ENCODE data around the gene ZP3.

Gene ZP3

DNA sequence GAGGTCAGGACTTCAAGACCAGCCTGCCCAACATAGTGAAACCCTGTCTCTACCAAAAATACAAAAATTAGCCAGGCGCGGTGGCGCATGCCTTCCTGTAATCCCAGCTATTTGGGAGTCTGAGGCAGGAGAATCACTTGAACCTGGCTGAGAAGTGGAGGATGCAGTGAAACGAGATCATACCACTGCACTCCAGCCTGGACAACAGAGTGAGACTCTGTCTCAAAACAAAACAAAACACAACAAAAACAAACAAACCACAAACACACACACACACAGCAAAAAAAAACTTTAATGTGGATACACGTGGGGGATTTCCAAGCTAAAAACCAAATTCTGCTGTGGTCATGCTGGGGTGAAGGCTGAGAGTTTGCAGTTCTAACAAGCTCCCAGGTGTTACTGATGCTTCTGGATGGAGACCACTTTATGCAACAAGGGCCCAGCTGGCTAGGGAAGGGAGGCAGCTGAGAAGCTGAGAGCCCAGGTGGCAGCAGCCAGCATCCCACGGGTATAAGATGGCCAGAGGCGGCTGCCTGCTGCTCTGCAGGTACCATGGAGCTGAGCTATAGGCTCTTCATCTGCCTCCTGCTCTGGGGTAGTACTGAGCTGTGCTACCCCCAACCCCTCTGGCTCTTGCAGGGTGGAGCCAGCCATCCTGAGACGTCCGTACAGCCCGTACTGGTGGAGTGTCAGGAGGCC is at the start of gene ZP3:
ZP3 (plus strand) TSS at position 538 of the 699 bp plus-strand sequence; CDS start at position 553, 15 bp downstream.
- TF ChIP-seq, protein P1, sequence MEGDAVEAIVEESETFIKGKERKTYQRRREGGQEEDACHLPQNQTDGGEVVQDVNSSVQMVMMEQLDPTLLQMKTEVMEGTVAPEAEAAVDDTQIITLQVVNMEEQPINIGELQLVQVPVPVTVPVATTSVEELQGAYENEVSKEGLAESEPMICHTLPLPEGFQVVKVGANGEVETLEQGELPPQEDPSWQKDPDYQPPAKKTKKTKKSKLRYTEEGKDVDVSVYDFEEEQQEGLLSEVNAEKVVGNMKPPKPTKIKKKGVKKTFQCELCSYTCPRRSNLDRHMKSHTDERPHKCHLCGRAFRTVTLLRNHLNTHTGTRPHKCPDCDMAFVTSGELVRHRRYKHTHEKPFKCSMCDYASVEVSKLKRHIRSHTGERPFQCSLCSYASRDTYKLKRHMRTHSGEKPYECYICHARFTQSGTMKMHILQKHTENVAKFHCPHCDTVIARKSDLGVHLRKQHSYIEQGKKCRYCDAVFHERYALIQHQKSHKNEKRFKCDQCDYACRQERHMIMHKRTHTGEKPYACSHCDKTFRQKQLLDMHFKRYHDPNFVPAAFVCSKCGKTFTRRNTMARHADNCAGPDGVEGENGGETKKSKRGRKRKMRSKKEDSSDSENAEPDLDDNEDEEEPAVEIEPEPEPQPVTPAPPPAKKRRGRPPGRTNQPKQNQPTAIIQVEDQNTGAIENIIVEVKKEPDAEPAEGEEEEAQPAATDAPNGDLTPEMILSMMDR (IDR thresholded peaks at IDR 0.05; ENCODE audit: low read depth, low read length), result no peak
- no peak for DNase-seq (ENCODE audit: extremely low read depth, low read depth)

DNA sequence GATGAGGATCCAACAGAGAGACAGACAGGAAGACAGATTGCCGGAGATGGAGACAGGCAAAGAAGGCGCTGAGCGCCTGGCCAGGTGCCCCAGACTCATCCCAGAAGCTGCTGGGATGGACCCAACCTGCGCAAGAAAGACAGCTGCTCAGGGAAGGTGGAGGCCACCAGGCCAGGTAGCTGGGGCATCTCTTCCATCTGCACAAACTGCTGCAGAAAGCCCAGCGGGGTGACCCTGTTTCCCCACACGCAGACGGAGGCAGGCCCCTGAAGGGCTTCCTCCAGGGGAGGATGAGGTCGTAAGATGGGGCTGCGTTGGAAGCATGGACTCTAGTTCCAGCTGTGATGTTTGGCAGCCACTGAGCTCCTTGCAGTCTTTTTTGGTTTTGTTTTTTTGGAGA is 49.5 kb upstream of the ZP3 start:
- TF ChIP-seq, protein P1 (IDR thresholded peaks at IDR 0.05; ENCODE audit: low read depth, low read length), result no peak
- DNase-seq (ENCODE audit: extremely low read depth, low read depth), result no peak

DNA sequence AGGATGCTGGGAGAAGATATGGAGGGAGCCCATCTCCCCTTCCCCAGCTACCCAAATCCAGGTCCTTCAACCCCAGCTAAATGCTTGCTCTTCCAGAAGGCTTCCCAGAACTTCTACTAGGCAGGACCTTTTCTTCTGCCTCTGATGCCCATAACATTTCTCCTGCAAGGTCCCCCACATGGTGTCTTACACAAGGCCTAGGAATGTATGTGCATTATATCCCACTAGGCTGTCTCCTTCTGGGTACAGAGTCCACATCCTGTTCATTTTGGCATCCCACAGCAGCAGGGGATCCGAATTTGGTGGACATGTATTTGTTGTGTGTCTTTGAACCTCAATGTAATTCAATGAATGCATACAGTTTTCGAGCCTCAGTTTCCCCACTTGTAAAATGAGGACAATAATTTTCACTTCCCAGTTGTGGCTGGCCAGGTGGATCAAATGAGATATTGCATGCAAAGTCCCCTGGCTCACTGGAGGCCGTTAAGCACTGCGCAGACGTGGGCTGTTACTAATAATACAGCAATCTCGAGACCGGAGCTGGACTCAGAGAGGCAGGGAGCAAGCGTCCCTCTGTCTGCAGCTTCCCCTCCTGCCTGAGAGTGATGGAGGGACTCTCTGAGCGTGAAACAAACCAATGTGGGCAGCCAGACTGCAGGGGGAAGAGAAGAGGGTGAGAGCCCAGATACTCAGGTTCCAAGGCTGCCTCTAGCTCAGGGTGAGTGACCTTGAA is 47.4 kb upstream of the ZP3 start:
- no peak for DNase-seq (ENCODE audit: extremely low read depth, low read depth)
- TF ChIP-seq, protein P1 (IDR thresholded peaks at IDR 0.05; ENCODE audit: low read depth, low read length), result no peak

DNA sequence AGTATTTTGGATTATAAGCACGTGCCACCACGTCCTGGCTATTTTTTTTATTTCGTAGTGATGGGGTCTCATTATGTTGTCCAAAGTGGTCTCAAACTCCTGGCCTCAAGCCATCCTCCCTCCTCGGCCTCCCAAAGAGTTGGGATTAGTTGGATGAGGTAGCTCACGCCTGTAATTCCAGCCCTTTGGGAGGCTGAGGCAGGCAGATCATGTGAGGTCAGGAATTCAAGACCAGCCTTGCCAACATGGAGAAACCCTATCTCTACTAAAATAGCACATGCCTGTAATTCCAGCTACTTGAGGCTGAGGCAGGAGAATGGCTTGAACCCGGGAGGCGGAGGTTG is 44.2 kb upstream of the ZP3 start:
- TF ChIP-seq, protein P1 (IDR thresholded peaks at IDR 0.05; ENCODE audit: low read depth, low read length), result no peak
- no peak for DNase-seq (ENCODE audit: extremely low read depth, low read depth)

DNA sequence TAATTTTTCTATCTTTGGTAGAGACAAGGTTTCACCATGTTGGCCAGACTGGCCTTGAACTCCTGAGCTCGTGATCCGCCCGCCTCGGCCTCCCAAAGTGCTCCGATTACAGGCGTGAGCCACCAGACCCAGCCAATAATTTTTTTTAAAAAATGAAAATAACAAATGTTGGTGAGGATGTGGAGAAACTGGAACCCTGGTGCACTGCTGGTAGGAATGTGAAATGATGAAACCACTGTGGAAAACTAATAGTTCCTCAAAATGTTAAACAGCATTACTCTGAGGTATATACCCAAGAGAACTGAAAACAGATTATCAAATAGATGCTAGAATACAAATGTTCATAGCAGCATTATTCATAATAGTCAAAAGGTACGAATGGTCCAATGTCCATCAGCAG is 42.9 kb upstream of the ZP3 start:
- no peak for DNase-seq (ENCODE audit: extremely low read depth, low read depth)
- TF ChIP-seq, protein P1 (IDR thresholded peaks at IDR 0.05; ENCODE audit: low read depth, low read length), result no peak; the same call in 1 of the 2 replicates

DNA sequence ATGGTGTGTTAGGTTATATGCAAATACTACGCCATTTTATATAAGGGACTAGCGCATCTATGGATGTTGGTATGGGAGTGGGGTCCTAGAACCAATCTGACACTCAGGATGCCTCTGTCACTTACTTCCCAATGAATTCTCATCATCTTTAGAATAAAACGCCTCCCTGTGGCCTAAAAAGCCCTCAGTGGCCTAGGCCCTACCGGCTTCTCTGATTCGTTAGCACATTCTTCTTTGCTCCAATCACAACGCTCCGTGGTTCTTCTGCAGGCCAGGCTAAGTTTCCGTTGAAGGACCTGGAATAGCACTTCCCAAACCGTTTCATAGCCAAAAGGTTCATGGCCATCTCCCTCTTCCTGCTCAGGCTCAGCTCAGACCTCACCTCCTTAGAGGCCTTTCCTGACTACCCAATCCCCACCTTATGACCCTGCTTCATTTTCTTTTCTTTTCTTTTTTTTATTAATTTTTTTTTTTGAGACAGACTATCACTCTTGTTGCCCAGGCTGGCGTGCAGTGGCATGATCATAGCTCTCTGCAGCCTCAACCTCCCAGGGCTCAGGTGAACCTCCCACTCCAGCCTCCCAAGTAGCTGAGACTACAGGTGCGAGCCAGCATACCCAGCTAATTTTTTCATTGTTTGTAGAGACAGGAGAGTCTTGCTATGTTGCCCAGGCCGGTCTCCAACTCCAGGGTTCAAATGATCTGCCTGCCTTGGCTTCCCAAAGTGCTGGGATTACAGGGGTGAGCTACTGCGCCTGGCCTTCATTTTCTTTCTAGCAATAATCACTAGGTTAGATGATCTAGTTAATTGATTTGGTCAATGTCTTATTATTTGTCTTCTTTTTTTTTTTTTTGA is 41.4 kb upstream of the ZP3 start:
- TF ChIP-seq, protein P1 (IDR thresholded peaks at IDR 0.05; ENCODE audit: low read depth, low read length), result no peak
- DNase-seq (ENCODE audit: extremely low read depth, low read depth), result no peak
